MV-4-11 (cell line): Measurements from ENCODE around the gene RPL10L.

Experiments
- DNase-seq: peaks from one replicate; lab custom pipeline; 2025; lab: John Stamatoyannopoulos, UW

Gene RPL10L

GRCh38 chr14:46651526-46652144, at the start of gene RPL10L:
RPL10L (minus strand) TSS chr14:46651781; CDS start chr14:46651736, 45 bp downstream.
- DNase-seq = no peak

- no peak for DNase-seq
These were observed 40.2 kb upstream of the RPL10L start for GRCh38 chr14:46691819-46692218.

- peak; percentile 99 for DNase-seq
These were observed 35.1 kb upstream of the RPL10L start for GRCh38 chr14:46686652-46687051.

GRCh38 chr14:46672128-46672527, 20.5 kb upstream of the RPL10L start:
- DNase-seq = no peak

- DNase-seq = no peak
These were observed 11.8 kb upstream of the RPL10L start for GRCh38 chr14:46663382-46663781.

GRCh38 chr14:46661728-46662127, 10.1 kb upstream of the RPL10L start:
- DNase-seq = peak; percentile 58

GRCh38 chr14:46653031-46653755, 1.6 kb upstream of the RPL10L start:
- peak; percentile 89 for DNase-seq

GRCh38 chr14:46646796-46647195, 4.8 kb downstream of the RPL10L start:
- no peak for DNase-seq

GRCh38 chr14:46626876-46627275, 24.7 kb downstream of the RPL10L start:
- DNase-seq = no peak
